Lower leg skin (tissue), 4 donors: Measurements from ENCODE around the gene GCHFR. TPM values are rescaled to one million over a fixed set of nuclear protein-coding genes. Genes with fewer than 3 reads are reported as not detected.

Experiments
- DNase-seq, 2 donors: peaks; one replicate each; pipeline ENCODE4 v3.0.0-alpha.2; 2019; ENCODE audit warnings: low spot score in 2 of 2
- H3K4me3 ChIP-seq: fragments of 200-600 bp; sonication (generic); 2 replicates; pipeline ENCODE4 v1.5.1; 2017; ENCODE audit warnings: mild to moderate bottlenecking, low read depth; ENCODE audit not compliant: poor library complexity, severe bottlenecking
- POLR2A ChIP-seq, 2 donors: fragments of 450-650 bp; IDR thresholded peaks; one replicate each; pipeline ENCODE4 v1.6.1; 2016 to 2017; ENCODE audit warnings: antibody characterized with exemption in 2 of 2, mild to moderate bottlenecking in 1 of 2, moderate library complexity in 1 of 2
- WGBS, 2 donors: methylation state at CpG; one replicate each; pipeline ENCODE4 v1.1.5; 2018; 5-methylcytosine and 5-hydroxymethylcytosine counted together
- intact Hi-C: fragments of 100-400 bp; cut with DNase I; formaldehyde crosslinking; loops from one replicate; pipeline ENCODE4 v1.15.0; 2023; ENCODE audit warnings: low total_unique reads
- total RNA-seq, 4 donors: library from RNA; depleted of rRNA; stranded (reverse); fragments of >200 nt; gene quantifications; one replicate each; pipeline ENCODE4 v1.1.0, GENCODE V29; 2016
- TF ChIP-seq, protein P1 (sequence below), 3 donors: fragments of 450-650 bp; IDR thresholded peaks; one replicate each; pipeline ENCODE4 v1.5.1; 2016; ENCODE audit warnings: antibody characterized with exemption in 3 of 3, mild to moderate bottlenecking in 3 of 3, moderate library complexity in 2 of 3

Gene GCHFR
- total RNA-seq, 4 donors from 2014 or later: 59.8 to 97.7 (median 88.6) TPM

DNA sequence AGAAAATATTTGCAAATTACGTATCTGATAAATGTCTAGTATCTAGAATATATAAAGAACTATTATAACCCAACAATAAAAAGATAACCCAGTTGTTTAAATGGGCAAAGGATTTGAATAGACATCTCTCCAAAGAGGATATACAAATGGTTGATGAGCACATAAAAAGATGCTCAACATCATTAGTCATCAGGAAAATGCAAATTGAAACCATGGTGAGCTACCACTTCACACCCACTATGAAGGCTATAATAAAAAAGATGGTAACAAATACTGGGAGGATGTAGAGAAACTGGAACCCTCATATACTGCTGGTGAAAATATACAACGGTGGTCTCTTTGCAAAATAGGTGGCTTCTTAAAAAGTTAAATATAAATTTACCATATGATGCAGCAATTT, 40.9 kb upstream of the GCHFR start:
- DNase-seq: no peak
- intact Hi-C loops: no loop called here
- 95% methylated on average over 2 of the region's 2 CpGs for WGBS, 2 donors
- no peak overlapping the region for H3K4me3 ChIP-seq
- no peak for TF ChIP-seq POLR2A (IDR thresholded peaks at IDR 0.05)
- TF ChIP-seq, protein P1, sequence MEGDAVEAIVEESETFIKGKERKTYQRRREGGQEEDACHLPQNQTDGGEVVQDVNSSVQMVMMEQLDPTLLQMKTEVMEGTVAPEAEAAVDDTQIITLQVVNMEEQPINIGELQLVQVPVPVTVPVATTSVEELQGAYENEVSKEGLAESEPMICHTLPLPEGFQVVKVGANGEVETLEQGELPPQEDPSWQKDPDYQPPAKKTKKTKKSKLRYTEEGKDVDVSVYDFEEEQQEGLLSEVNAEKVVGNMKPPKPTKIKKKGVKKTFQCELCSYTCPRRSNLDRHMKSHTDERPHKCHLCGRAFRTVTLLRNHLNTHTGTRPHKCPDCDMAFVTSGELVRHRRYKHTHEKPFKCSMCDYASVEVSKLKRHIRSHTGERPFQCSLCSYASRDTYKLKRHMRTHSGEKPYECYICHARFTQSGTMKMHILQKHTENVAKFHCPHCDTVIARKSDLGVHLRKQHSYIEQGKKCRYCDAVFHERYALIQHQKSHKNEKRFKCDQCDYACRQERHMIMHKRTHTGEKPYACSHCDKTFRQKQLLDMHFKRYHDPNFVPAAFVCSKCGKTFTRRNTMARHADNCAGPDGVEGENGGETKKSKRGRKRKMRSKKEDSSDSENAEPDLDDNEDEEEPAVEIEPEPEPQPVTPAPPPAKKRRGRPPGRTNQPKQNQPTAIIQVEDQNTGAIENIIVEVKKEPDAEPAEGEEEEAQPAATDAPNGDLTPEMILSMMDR (IDR thresholded peaks at IDR 0.05): no peak

DNA sequence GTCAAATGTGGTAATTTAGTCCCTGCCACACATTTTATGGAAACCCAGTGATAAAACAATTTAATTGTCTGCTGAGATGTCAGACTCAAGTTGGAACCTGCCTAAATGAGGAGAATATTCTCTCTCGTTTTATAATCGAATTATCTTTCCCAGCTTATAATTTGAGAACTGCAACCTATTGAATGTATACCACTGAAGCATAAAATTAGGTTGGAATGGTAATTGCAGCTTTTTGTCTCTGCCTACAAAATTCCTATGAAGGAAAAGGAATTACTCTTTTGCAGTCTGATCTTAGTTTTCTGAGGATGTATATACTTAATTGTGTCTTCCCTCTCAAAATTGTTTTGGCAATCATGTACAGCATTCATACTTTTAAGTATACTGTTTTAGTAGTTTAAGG, 39.9 kb upstream of the GCHFR start:
- TF ChIP-seq, protein P1 (IDR thresholded peaks at IDR 0.05): no peak
- no peak for TF ChIP-seq POLR2A (IDR thresholded peaks at IDR 0.05)
- 52% methylated on average over 2 of the region's 2 CpGs for WGBS, 2 donors
- intact Hi-C loops: no loop called here
- H3K4me3 ChIP-seq: no peak overlapping the region
- DNase-seq: no peak

DNA sequence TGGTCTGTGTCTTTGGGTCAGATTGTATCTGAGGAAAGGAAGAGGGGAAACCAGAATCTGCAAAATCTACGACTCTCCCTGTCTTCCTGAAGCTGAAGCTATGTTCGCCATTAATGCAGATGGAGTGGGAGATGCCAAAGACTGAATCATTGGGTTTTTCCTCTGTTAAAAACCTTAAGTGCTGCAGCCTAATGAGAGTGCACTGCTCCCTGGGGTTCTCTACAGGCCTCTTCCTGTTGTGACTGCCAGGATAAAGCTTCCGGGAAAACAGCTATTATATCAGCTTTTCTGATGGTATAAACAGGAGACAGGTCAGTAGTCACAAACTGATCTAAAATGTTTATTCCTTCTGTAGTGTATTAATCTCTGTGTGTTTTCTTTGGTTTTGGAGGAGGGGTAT, 32.8 kb upstream of the GCHFR start:
- no peak overlapping the region for H3K4me3 ChIP-seq
- intact Hi-C loops: no loop called here
- 63 to 78% methylated on average over 3 of the region's 3 CpGs for WGBS, 2 donors
- TF ChIP-seq POLR2A (IDR thresholded peaks at IDR 0.05): no peak
- TF ChIP-seq, protein P1 (IDR thresholded peaks at IDR 0.05): no peak
- DNase-seq: no peak

DNA sequence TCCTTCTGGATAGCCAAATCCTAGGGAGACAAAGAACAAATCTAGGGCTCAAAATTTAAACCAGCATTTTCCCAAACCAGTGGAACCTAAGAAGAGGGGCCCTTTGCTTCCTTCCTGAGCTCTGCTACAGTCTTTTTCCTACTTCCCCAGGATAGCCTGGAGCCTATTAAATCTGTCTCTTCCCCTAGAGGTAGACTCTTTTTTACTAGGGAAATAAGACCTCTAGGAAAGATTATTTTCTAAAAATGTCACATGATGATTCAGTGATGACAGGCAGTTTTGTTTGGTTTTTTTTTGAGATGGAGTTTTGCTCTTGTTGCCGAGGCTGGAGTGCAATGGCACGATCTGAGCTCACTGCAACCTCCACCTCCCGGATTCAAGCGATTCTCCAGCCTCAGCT, 27.3 kb upstream of the GCHFR start:
- WGBS, 2 donors: 90 to 95% methylated on average over 4 of the region's 4 CpGs
- intact Hi-C loops: no loop called here
- H3K4me3 ChIP-seq: no peak overlapping the region

DNA sequence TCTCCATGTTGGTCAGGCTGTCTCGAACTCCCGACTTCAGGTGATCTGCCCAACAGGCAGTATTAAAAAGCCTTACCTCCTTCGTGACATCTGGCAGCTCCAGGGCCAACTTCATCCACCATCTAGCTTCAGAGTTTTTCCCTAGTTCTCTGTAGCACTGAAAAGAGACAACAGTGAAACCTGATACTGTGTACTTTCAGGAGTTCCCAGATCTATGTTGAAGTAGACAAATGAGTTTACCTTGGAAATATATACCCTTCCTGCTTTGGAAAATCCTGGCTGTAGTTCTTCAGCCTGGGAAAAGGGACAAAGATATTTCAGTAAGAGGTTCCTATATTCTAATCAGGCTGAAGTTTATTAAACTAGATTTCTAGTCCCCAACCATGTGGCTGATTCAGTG, 26.8 kb upstream of the GCHFR start:
- intact Hi-C loops: no loop called here

More for the DNA sequence above, 27.3 kb upstream of the GCHFR start:
- DNase-seq: no peak
- no peak for TF ChIP-seq POLR2A (IDR thresholded peaks at IDR 0.05)
- TF ChIP-seq, protein P1 (IDR thresholded peaks at IDR 0.05): no peak

DNA sequence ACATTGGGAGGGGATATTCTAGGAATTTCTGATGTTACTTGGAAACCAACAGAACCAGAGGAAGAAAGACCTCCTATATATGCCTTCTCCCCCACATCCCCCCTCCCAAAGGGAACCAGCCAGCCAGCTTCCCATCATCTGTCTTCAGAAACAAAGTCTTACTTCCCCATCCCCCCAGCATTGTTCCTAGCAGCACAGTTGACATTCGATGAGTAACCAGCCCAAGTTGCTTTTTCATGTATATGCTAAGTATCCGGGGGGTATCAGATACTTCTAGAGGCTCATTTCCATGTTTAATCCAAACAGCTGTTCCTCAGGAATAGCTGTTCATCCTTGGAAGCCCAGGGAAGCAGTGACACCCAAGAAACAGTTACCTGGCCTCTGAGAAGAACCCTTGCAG, 24.8 kb upstream of the GCHFR start:
- intact Hi-C loops: no loop called here
- TF ChIP-seq, protein P1 (IDR thresholded peaks at IDR 0.05): no peak
- TF ChIP-seq POLR2A (IDR thresholded peaks at IDR 0.05): no peak
- 58 to 65% methylated on average over 2 of the region's 2 CpGs for WGBS, 2 donors
- peak in 1 of 2 donors; percentile 15 for DNase-seq
- H3K4me3 ChIP-seq: no peak overlapping the region

More for the DNA sequence above, 26.8 kb upstream of the GCHFR start:
- 88 to 96% methylated on average over 3 of the region's 3 CpGs for WGBS, 2 donors
- DNase-seq: no peak
- TF ChIP-seq, protein P1 (IDR thresholded peaks at IDR 0.05): no peak
- no peak for TF ChIP-seq POLR2A (IDR thresholded peaks at IDR 0.05)
- no peak overlapping the region for H3K4me3 ChIP-seq
